Pulmonary artery endothelial cell (primary cell): ENCODE measurements around the gene SMPD2. TPM values are rescaled to one million over a fixed set of nuclear protein-coding genes. Genes with fewer than 3 reads are reported as not detected.
A peak's percentile ranks its signal among the peaks of the same experiment; 100 is the strongest.

Experiments
- DNase-seq: peaks from one replicate; pipeline ENCODE4 v3.0.0-alpha.2; 2011; ENCODE audit warnings: low read depth, low spot score
- total RNA-seq: library from RNA; depleted of rRNA; stranded (reverse); fragments of >200 nt; gene quantifications from 2 replicates; pipeline ENCODE4 v1.2.3, GENCODE V29; 2014

The SMPD2 gene, protein sequence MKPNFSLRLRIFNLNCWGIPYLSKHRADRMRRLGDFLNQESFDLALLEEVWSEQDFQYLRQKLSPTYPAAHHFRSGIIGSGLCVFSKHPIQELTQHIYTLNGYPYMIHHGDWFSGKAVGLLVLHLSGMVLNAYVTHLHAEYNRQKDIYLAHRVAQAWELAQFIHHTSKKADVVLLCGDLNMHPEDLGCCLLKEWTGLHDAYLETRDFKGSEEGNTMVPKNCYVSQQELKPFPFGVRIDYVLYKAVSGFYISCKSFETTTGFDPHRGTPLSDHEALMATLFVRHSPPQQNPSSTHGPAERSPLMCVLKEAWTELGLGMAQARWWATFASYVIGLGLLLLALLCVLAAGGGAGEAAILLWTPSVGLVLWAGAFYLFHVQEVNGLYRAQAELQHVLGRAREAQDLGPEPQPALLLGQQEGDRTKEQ
- total RNA-seq, result 10.7 and 14.2 TPM in 2 replicates

DNA sequence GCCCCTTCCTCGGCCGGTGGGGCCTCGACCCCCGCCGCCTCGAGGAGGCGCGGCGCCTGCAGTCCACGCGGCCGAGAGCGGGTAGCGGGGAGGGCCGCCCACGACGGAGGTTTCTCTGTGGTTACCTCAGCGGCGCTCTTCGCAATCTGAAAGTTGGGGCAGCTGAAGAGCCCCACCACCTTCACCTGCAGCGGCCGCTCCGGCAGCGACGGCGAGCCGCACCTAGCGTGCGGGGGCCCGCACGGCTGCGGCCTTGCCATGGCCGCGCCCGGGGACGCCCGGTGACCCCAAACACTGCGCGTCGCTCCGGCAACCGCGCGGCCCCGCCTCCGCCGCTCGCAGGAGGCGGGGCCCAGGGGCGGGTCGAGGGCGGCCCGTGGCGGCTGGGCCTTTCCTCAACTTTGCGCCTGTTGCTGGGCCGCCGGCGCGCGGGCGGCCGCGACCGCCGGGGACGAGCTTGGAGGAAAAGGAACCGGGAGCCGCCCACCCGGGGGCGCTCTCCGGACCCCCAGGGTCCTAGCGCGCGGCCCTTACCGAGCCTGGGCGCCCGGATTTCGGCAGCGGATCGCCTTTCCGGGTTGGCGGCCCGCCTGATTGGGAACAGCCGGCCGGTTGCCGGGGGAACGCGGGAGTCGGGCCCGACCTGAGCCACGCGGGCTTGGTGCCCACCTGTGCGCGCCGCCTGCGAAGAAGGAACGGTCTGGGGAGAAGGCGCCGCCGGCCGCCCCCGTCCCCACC lies at the start of gene SMPD2, which contains the start of gene PPIL6:
SMPD2 (plus strand) TSS at position 394 of the 738 bp plus-strand sequence. CDS start 398 bp downstream, outside the sequence.
PPIL6 (minus strand) TSS at position 298 of the 738 bp plus-strand sequence; CDS start at position 260, 38 bp downstream.
- peak; percentile 52 for DNase-seq

DNA sequence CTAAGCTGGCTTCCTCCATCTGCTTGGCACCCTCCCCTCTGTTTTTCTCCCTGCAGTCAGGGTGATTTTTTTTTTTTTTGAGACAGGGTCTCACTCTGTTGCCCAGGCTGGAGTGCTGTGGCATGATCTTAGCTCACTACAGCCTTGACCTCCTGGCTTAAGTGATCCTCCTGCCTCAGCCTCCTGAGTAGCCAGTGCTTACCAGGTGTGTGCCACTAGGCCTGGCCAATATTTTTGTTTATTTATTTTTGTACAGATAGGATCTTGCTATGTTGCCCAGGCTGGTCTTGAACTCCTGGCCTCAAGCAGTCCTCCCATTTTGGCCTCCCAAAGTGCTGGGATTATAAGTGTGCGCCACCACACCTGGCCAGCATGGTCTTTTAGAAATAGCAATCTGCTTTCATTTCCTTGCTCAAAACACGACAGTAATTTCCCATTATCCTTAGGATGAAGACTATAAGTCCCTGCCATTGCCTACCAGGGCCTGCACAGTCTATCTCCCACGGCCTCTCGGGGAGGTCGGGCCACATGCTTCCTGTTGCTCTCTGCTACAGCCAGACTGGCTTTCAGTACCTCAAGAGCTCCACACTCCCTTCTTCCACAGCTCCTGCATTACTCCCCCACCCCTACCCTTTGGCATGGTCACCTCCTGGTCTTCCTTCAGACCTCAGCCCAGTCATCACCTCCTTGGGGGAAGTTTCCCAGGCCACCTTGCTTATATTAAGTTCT lies 47.2 kb upstream of the SMPD2 start:
- no peak for DNase-seq

DNA sequence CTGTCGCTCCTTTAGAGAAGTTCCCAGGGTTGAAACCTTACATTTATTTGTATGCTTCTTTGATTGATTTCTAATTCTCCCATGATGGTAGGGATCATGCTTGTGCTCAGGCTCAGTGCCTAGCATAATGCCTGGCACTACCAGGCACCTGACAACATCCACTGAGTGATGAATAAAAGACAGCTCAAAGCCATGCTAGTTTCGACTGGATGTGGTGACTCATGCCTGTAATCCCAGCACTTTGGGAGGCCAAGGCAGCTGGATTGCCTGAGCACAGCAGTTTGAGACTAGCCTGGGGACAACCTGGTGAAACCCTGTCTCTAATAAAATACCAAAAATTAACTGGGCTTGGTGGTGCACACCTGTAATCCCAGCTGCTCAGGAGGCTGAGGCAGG lies 46.6 kb upstream of the SMPD2 start:
- DNase-seq, result no peak

DNA sequence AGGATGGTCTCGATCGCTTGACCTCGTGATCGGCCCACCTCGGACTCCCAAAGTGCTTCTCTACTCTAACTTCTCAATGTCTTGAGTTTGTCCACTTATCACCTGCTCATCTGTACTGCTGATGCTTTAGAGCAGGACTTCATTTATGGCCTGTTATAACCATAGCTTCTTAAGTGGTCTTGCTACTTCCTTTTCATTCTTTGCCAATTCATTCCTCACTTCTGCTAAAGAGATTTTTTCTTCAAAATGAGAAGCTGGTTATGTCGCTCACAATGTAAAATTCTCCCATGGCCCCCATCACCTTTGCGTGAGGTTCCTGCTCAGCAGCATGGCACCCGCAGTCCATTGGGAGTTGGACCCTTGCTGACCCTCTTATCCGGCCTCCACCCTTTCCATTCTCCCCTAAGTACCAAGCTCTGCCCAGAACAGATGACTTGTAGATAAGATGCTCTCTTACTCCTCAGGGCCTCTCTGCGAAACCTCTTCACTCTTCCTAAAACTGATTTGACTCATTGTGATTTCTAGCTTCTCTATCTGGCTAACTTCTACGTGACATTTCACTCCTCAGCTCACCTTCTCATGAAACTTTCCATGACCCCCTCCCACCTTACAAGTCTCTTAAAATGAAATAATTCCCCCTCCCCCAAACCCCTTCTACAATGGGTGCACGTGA lies 44.3 kb upstream of the SMPD2 start:
- no peak for DNase-seq

DNA sequence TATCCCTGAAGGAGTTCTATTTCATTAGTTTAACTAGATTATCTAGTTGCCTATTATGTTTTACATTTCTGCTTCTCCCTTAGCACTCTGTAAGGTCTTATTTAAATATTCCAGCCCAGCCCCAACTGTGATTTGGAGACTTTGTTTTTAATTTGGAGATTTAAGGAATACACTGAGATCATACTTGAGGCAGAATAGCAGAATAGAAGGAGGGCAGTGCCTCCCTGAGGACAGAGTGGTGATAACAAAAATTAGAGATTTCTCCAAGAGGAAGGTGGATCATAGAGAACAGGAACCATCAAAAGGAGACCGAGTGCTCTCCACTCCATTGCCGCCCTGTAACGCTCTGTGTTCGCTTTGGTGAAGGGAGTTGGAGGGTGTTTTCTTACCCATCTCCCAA lies 43.5 kb upstream of the SMPD2 start:
- DNase-seq, result no peak

DNA sequence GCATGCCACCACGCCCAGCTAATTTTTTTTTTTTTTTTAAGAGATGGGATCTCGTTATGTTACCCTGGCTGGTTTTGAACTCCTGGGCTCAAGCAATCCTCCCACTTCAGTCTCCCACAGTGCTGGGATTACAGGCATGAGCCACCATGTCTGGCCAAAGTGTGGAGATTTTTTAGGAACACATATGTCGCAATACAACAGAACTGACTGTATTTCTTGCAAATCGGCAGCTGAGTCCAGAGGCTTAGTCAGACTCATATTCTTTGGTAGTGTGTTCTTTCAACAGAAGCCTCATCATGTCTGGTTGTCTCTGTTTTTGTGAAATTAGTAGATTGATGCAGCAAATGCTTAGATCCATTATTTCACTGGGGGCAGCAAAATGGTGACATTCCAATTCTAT lies 34.3 kb upstream of the SMPD2 start:
- no peak for DNase-seq

DNA sequence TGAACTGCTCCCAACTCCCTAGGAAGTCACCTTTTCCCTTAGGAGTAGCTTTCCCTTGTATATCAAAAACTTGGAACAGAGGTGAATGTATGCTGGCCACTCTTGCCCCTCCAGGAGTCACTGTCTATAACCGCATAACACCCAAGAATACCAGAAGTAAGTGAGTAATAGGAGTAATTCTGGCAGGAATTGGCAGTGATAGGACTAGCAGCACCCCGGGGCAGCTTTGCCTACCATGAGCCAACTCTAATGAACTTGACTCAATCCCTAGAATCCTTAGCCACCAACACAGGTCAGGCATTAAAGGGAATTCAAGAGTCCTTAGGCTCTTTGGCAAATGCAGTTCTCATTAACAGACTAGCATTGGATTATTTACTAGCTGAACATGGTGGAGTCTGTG lies 29.5 kb upstream of the SMPD2 start:
- DNase-seq, result no peak

DNA sequence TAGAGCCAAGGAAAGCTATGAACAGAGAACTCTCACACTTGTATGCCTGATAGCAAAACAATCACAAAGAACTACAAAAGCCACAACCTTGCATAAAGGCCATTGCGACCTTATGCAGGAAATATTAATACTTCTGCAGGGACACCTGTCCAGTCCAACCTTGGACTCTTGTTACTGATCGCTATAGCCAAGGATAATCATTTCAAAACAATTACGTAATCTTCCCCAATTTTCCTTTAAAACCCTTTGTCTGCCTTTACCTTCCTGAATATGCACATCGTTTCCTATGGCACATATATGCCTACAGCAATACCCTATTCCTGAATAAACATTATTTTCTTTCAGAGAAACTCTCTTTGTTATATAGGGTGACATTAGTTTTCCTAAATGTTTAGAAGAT lies 22.9 kb upstream of the SMPD2 start:
- no peak for DNase-seq

DNA sequence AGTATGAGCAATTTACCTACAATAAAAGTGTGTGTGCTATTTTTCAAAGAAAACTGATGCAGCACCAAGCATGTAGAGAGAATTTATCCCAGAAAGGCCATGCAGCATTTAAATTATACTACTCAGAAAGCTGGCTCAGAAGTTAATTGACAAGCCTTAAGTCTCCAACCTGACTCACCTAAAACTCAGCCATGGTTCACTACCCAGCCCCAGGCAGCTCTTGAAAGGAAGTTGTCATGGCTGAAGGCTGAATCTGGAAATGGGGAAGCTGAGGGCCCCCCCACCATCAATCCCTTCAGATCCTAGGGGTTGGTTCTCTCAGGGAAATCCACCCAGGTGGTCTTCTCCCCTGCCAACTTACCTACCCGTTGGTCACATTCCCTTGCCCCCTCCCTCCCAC lies 19.8 kb upstream of the SMPD2 start:
- no peak for DNase-seq

DNA sequence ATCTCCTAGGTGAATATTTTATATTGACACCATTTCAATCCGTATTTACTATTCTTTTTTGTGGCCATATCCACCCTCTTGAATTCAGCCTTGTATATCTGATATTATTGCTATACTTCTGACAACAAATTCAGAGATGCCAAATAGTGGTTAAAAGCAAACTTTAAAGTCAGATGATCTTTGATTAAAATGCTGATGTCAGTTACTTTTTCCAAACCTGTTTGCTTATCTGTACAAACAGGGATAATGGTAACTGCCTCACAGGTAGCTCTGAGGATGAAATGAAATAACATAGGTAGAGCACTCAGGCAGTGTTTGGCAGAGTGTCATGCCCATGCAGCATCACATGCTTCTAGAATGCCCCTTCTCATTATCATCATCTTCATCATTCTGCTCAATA lies 19.3 kb upstream of the SMPD2 start:
- DNase-seq, result no peak

DNA sequence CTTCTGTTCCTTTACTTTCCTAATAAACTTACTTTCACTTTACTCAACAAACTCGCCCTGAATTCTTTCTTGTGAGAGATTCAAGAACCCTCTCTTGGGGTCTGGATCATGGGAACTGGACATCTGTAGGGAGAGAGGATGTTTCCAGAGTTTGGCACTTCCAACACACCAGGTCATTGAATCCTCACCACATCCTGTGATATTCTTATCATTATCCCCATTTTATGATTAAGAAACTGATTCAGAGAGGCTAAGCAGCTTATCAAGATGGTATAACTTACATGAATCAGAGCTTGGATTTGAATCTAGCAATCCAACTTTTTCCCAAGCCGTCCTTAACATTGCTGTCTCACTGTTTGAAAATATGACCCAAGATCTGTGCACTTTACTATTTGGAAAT lies 15.6 kb upstream of the SMPD2 start:
- DNase-seq, result no peak

DNA sequence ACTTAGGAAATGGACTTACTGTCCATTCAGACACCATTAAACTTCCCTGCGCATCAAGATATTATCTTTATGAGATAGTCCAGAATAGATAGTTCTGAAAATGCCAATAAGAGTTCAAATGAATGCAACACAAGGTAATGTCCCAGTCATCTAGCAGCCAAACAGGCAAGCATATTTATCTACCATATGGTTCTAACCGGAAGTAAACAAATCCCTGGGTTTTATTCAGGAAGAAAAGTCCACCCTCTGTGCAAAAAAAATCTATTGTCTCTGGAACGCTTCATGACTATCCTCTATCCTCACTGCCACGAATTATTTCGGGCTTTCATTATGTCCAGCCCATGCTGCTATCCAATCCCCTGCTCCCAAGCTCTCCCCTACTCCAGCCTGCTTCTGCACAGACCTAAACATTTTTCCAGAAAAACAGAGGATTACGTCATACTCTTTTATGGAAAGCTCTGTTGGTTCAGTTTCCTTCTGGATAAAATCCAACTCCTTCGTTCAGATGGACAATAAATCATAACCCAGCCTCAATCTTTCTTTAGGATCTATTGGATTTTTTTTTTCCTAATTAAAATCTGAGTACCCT lies 11.5 kb upstream of the SMPD2 start:
- DNase-seq, result no peak

DNA sequence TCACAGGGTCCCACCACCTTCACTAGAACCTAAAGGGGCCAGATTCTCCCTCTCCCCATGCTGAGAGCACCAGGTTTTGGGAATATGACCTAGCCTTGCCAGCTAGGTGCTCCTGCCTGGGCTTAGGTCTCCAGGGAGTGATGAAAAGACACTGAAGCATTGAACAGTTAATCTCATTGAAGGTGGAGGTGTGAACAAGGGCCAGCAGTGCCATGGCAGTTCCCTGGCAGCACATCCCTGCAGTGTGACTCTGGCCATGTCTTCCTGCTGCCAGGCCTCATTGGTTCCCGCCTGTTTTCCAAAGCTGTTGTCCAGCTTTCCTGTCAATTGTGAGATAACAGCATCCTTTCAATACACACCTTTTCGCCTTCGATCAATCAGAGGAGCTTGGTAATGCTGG lies 11.0 kb upstream of the SMPD2 start:
- no peak for DNase-seq

DNA sequence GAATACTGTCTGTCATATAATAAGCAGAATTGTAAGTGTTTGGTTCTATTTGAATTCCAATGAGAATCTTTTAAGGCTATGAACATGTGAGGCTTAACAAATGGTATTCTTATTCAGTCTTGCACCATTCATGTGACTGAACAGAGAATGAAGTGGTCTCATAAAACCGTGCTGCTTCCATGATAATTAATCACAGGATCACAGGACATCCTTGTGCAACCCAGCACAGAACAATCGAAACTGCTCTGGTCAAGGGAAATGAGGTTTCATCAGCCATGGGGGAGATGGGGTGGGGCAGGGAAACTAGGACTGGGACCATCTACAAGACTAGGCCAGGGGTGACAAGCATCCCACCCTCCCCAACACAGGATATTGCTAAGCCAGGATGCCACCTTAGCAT lies 6.1 kb upstream of the SMPD2 start:
- no peak for DNase-seq

DNA sequence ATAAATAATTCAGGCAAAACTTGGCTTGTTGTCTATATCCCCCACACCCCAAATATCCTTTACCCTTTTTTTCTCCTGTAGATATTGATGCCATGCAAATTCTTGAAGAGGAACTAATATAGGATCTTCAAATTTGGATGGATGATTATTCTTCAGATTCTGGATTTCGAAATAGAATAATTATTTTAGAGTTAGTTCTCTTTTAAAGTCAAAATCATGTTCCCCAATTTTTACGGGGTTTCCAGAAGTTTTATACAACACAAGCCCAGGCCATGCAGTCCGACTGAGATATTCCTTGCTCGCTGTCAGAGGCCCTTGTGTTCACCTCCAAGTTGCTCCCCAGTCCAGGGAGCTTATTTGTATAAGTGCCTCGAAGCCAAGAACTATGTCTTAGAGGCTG lies 4.5 kb upstream of the SMPD2 start:
- DNase-seq, result no peak

DNA sequence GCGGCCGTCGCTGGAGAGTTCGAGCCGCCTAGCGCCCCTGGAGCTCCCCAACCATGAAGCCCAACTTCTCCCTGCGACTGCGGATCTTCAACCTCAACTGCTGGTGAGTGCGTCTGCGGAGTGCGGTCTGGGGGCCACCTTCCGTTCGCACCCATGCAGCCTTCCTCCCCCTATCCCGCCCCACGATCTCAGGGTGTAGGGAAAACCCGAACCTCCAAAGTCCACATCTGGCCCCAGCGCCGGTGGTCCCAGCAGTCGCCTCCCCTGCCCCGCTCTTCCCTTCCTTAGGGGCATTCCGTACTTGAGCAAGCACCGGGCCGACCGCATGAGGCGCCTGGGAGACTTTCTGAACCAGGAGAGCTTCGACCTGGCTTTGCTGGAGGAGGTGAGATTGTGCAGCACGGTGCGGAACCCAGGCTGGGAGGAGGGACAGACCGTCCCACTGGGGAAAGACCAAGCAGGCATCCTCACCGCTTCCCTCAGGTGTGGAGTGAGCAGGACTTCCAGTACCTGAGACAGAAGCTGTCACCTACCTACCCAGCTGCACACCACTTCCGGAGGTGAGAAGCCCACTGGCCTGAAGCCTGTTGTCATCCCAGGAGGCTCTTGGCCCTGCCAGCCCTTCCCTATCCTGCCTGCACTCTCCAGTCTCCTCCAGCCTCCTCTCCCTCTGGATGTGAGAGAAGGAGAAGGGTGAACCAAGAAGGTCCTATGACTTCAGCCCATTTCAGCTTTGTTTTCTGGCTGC lies 719 bp downstream of the SMPD2 start:
- DNase-seq, result no peak

DNA sequence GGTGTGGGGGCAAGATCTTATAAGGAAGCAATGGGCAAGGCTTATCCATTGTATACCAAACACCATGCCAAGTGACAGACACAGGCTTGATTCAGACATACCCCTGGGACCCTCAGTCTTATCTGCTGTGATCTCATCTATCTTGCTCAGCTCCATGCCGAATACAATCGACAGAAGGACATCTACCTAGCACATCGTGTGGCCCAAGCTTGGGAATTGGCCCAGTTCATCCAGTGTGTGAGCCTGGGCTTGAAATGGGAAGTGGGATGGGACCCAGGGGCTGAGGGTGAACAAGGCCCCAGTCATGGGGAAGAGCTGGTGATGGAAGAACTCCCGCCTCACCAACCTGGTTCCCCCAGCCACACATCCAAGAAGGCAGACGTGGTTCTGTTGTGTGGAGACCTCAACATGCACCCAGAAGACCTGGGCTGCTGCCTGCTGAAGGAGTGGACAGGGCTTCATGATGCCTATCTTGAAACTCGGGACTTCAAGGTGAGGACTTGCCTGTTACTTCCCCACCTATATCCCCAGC lies 1.9 kb downstream of the SMPD2 start:
- no peak for DNase-seq

DNA sequence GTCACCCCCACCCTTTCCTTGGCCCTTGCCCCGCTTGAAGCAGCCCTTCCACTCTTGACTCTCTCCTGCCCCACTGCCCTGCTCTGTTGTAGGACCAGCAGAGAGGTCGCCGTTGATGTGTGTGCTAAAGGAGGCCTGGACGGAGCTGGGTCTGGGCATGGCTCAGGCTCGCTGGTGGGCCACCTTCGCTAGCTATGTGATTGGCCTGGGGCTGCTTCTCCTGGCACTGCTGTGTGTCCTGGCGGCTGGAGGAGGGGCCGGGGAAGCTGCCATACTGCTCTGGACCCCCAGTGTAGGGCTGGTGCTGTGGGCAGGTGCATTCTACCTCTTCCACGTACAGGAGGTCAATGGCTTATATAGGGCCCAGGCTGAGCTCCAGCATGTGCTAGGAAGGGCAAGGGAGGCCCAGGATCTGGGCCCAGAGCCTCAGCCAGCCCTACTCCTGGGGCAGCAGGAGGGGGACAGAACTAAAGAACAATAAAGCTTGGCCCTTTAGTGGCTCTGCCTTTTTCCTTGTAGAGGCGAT lies 3.0 kb downstream of the SMPD2 start:
- no peak for DNase-seq

DNA sequence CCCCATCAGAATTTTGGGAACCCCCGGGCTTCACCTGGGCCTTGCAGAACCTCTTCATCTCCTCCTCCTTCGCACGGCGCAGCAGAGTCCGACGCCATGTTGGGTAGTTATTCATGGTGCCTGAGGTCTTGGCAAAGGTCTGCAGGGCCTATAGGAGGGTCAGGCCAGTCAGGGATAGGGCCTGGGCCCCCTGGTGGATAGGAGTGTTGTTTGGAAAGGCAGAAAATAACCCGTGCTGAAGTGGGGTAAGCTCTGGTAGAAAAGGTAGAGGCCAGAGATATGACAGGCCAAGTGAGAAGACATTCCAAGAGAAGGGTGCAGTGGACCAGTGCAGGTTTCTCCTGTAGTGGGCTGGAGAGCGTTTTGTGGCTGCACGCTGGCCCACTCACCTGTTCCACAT lies 4.9 kb downstream of the SMPD2 start:
- no peak for DNase-seq

DNA sequence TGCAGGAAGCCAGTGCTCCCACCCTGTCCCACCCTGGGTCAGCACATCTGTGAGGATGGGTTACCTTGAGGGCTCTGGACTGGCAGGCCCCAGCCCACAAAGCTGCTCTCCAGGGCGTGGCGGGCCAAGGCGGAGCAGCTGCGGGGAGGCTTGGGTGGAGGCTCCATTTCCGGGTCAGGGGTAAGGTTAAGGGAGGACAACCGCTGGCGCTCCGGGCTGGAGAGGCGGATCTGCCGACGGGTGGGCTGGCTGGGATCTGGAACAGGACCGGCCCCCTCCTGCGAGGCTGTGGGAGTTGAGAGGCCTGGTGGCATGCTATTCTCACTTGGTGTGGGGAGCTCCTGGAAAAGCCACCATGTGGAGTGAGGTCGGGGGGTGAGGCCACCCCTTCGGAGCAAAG lies 5.5 kb downstream of the SMPD2 start:
- DNase-seq, result no peak
